VCaP (cell line): ENCODE data around the gene PAQR3.

Experiments
- H3K27ac ChIP-seq: fragments of 450-650 bp; 2 replicates; pipeline ENCODE4 v1.5.1; 2017
- TF ChIP-seq, protein P1 (sequence below): fragments of 450-650 bp; conservative IDR thresholded peaks from 2 replicates; pipeline ENCODE4 v1.5.1; 2017; ENCODE audit warnings: mild to moderate bottlenecking, moderate library complexity

Gene PAQR3

DNA sequence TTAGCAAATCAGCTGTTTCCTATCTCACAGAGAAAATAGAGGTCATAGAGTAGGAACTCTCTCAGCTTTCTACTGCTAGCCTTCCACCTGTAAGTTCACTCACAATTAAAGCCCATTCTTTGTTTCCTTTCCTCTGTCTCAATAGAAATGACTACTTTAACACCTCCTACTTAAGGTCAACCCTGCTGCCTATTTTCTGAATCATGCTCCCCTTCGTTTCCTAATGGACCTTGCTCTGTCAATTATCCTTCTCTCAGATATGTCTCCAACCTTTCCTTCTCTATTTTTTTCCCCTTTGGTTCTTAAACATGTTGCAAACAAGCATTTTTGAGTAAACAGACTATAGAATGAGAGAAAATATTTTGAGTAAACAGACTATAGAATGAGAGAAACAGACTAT is 5.1 kb upstream of the PAQR3 start:
- H3K27ac ChIP-seq, result no peak overlapping the region
- TF ChIP-seq, protein P1, sequence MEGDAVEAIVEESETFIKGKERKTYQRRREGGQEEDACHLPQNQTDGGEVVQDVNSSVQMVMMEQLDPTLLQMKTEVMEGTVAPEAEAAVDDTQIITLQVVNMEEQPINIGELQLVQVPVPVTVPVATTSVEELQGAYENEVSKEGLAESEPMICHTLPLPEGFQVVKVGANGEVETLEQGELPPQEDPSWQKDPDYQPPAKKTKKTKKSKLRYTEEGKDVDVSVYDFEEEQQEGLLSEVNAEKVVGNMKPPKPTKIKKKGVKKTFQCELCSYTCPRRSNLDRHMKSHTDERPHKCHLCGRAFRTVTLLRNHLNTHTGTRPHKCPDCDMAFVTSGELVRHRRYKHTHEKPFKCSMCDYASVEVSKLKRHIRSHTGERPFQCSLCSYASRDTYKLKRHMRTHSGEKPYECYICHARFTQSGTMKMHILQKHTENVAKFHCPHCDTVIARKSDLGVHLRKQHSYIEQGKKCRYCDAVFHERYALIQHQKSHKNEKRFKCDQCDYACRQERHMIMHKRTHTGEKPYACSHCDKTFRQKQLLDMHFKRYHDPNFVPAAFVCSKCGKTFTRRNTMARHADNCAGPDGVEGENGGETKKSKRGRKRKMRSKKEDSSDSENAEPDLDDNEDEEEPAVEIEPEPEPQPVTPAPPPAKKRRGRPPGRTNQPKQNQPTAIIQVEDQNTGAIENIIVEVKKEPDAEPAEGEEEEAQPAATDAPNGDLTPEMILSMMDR, result no peak

DNA sequence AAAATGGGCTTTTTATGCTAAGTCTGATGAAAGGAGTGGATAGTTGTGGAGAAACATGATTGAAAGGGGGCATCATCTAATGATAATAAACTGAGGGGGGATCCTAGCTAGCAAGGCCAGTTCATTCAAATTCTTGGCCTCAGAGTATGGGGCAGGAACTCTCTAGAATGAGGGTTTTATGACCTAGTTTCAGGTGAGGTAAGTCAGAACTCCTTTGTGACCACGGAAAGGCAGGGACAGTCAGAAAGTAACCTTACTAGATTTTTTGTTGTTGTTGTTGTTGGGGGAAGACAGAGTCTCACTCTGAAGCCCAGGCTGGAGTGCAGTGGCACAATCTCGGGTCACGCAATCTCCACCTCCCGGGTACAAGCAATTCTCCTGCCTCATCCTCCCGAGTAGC is 1.5 kb upstream of the PAQR3 start:
- TF ChIP-seq, protein P1, result no peak
- H3K27ac ChIP-seq, result no peak overlapping the region

DNA sequence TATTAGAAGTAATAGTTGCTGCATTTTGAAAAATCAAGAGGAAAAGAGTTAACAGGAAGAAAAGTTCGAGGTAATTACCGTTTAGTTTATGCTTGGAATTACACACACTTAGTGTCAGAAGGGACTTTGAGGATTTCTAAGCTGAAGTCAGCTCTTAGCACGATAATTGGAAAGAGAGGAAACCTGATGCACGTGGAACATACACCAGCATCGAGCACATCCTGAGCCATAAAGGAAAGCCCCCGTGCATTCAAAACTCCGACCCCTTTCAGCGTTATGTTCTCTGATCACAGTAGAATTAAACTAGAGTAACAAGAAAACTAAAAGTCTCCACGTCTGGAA is 400 bp upstream of the PAQR3 start:
- TF ChIP-seq, protein P1, result no peak
- peak overlapping the region; percentile 69 for H3K27ac ChIP-seq

DNA sequence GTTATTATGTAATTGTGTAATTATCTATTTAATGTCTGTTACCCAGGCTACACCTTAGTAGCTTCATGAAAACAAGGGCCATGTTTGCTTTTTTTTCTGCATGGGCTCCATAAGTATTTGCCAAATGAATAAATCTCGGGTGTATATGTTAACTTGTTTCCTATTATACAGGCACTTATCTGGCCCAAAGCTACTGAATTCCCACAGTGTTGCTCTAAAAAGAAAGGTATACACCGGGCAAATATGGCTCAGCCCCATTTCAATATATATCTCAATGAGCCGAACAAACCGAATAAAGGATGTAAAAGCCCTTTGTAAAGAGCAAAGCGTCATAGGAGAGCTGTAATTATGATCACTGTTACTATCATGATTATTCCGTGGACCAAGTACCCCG is 767 bp downstream of the PAQR3 start:
- TF ChIP-seq, protein P1, result no peak
- H3K27ac ChIP-seq, result peak overlapping the region; percentile 69

DNA sequence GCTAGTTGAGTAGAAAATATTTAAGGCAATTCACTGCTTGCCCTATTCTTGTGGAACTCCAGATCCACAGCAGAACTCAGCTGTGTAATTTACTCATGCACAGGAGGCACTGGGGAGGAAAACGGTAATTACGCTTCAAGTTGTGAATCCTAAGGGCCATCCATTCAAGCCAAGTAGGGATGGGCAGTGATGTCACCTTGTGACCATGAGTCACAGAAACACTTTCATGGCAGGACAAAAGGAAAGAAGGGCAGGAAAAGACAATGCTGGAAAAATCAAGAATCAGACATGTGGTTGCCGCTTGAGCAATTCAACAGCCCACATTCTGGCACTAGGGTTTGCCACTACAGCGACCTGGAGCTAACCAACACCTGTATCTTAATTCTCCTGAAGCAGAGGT is 1.4 kb downstream of the PAQR3 start:
- no peak overlapping the region for H3K27ac ChIP-seq
- TF ChIP-seq, protein P1, result no peak

DNA sequence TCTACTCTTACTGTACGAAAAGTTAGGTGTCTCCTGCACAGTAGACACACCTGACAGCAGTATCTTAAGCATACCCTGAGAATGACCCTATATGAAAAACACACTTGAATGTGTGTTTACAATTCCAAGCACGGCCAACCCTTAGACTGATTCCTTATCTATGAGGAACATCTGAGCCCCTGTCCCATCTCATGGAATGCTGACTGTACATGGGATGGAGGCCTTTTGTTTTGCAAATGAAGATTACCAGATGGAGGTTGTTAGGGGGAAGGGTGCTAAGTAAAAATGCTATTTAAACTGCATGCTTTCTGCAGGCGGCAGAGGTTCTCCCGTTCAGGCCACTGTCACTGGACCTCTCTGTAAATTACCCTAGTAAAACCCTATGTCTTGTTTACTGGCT is 2.2 kb downstream of the PAQR3 start:
- H3K27ac ChIP-seq, result no peak overlapping the region
- TF ChIP-seq, protein P1, result no peak

DNA sequence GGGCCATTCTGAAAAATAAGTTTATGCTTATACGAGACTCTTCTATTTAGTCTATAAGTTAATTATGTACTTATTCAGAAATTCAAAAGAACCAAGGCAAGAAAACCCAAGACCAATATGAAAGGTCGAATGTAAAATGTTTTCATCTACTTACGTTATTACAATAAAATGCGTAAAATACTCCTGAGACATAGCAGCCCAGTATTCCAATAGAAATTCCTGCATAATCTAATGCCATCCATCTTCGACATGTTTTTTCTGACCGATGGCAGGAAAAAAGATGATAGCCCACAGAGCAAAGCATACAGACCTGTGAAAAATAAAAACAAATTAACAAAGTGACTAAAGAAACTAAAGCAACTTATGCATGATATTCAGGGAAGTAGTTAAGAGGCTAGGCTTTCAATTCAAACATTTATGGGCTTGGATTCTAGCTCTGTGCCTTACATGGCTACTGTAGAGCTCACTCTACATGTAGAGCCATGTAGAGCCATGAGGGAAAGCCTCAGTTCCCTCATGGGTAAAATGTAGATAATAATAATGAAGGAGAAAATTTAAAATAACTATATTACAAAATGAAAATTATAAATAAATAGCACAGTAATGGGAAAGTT is 9.1 kb downstream of the PAQR3 start:
- no peak overlapping the region for H3K27ac ChIP-seq
- TF ChIP-seq, protein P1, result no peak
